HG02571 (cell line): ENCODE measurements around the gene PTH1R.
A peak's percentile ranks its signal among the peaks of the same experiment; 100 is the strongest.

Experiments used
- ATAC-seq: cut with Tn5 transposase; IDR thresholded peaks from one replicate; pipeline ENCODE4 v1.9.1; 2021; ENCODE audit warnings: mild to moderate bottlenecking, moderate library complexity; ENCODE audit not compliant: unreplicated experiment

Gene PTH1R

GRCh38 chr3:46942481-46943236, 65.1 kb downstream of the PTH1R start:
- ATAC-seq = no peak

- ATAC-seq = no peak
These were observed 66.0 kb downstream of the PTH1R start for GRCh38 chr3:46943237-46944187.

- no peak for ATAC-seq
These were observed 66.7 kb downstream of the PTH1R start for GRCh38 chr3:46944191-46944590.

GRCh38 chr3:46946416-46946815, 68.9 kb downstream of the PTH1R start:
- ATAC-seq = no peak

- ATAC-seq = no peak
These were observed 69.5 kb downstream of the PTH1R start for GRCh38 chr3:46946856-46947545.

GRCh38 chr3:46947546-46947901, 70.0 kb downstream of the PTH1R start:
- no peak for ATAC-seq

GRCh38 chr3:46947981-46948791, 70.7 kb downstream of the PTH1R start:
- ATAC-seq = no peak

GRCh38 chr3:46948830-46949671, 71.5 kb downstream of the PTH1R start:
- peak; percentile 53 for ATAC-seq

GRCh38 chr3:46950177-46950576, 72.7 kb downstream of the PTH1R start:
- no peak for ATAC-seq

- ATAC-seq = no peak
These were observed 73.2 kb downstream of the PTH1R start for GRCh38 chr3:46950650-46951241.

- no peak for ATAC-seq
These were observed 75.3 kb downstream of the PTH1R start for GRCh38 chr3:46952813-46953212.
